NCI-H146 (cell line): ENCODE results near the gene SLC24A2.
"Not testable (repeated sequence)": the region's sequence is repeated elsewhere in the genome, so short reads cannot be mapped to it uniquely, and the experiment has no call there.

ENCODE experiments used
- DNase-seq: peaks from one replicate; lab custom pipeline; 2025; lab: John Stamatoyannopoulos, UW

Gene SLC24A2

DNA sequence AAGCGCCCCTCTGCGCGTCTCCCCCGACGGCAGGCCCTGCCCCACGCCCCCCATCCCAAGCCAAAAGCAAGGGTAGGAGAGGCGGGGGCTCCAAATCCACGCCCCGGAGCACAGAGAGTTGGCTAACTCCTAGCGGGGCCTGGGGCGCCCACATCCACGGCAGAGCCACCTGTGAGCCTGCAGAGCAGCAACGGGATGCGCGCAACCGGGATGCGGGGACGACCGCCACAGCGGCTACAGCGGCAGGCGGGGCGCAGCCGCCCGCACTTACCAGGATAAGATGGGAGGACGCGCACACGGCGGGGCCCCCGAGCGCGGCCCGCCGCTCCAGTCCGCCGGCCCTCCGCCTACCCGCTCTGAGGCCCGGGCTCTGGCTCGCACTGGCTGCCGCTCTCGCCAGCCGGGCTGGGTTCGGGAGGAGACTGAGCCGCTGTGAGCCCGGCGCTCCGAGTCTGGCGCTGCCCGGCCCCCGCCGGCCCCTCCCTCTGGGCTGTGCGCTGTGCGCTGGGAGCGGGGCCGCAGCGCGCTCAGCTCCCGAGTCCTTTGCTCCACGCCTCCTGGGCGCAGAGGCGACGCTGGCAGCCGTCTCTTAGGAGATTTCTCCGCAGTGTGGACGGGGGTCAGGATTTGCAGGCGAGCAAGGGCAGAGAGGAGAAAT, at the start of gene SLC24A2:
SLC24A2 (minus strand) TSS at position 424 of the 658 bp plus-strand sequence.
- peak; percentile 59 for DNase-seq

DNA sequence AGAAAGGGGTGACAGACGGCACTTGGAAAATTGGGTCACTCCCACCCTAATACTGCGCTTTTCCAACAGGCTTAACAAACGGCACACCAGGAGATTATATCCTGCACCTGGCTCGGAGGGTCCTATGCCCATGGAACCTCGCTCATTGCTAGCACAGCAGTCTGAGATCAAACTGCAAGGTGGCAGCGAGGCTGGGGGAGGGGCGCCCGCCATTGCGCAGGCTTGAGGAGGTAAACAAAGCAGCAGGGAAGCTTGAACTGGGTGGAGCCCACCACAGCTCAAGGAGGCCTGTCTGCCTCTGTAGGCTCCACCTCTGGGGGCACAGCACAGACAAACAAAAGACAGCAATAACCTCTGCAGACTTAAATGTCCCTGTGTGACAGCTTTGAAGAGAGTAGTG, 44.5 kb upstream of the SLC24A2 start:
- not testable (repeated sequence) for DNase-seq

DNA sequence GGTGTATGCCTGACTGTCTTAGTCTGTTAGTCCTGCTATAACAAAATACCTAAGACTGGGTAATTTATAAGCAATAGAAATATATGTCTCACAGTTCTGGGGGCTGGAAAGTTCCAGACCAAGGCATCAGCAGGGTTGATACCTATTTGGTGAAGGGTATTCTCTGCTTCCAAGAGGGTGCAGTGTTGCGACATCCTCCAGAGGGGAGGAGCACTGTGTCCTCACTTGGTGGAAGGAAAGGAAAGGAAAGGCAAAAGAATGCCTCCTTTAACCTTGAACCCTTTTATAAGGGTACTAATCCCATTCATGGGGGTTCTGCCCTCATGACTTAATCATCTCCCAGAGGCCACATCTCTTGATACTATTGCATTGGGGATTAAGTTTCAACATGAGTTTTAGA, 42.0 kb upstream of the SLC24A2 start:
- no peak for DNase-seq

DNA sequence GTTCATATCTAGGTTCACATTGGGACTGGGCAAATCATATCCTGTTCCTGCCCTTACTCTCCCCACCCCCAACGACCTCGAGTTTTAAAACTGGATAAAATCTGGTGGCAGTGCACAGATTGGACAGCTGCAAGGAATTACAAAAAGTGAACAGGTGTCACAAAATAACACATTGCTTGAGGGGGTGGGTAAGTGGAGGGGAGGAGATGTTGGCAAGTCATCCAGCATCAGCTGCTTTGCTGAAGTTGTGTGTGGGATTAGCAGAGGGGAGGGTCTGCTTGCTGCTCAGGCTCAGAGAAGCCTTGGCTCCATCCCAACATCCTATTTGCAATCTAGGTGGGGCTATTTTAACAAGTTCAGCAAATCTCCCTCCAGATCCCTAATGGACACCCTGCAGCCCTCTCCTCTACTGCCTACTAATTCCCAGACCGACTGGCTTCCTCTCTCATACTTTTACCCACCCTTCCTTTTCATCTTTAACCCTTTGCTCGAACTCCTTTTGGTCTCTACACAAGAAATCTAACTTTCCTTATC, 39.8 kb upstream of the SLC24A2 start:
- no peak for DNase-seq

DNA sequence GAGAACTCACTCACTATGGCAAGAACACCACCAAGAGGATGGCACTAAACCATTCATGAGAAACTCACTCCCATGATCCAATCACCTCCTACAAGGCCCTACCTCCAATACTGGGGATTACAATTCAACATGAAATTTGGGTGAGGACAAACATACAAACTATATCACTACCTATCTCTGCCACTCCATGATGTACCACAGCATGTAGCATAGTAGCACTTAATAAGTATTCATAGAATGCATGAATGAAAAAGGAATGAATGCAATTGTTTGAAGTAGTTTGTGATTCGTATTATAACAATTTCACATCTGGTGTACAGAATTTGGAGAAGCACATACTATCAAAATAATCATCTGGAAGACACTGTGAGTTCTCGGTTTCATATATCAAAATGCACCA, 27.9 kb upstream of the SLC24A2 start:
- no peak for DNase-seq

DNA sequence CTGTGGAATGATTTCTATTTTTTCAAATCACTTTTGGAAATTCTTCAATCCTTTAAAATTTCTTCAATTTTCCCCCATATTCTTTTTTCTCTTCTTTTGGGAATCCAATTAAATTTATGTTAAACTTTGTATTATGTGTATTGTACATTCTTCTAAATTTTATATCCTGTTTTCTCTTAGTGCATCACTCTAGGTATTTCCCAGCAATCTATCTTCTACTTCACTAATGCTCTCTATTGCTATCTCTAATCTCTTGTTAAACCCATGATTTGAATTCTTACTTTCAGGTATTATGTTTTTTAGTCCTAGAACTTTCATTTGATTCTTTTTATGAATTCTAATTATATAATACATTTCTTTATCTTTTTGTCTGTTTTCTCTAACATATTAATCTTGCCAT, 23.4 kb upstream of the SLC24A2 start:
- DNase-seq = no peak

DNA sequence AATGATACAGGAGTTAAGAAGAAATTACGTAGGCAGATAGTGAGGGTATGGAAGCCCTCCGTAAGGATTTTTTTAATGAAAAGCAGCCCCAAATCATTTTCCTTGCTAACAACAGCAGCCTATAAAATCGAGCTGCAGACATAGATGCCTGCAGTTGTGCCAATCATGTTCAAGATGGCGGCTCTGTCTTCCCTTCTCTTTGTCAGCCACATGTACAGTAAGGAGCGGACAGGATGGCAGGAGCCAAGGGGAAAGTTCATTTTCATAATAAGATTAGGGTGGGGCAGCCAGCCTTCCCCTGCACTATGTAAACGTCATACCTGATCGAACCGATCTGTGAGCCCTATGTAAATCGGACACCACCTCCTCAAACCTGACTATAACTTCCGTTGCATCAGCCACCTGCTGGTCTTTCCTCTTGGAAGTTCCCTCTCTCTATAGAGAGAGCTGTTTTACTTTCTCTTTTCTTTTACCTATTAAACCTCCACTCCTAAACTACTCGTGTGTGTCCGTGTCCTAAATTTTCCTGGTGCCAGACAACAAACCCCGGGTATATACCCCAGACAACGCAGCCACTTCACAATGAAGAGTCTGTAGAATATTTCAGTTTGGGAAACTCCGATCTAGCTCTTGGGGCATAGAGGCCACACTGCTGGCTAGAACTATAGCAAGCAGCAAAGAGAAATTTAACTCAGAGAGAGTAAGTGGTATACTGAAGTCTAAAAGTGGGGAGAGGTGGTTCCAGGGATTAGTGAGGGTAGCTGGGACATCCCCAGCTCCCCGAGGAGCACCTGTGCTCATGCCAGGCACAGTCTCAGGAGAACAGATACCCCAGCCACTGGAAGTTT, 20.8 kb upstream of the SLC24A2 start:
- peak; percentile 88 for DNase-seq

DNA sequence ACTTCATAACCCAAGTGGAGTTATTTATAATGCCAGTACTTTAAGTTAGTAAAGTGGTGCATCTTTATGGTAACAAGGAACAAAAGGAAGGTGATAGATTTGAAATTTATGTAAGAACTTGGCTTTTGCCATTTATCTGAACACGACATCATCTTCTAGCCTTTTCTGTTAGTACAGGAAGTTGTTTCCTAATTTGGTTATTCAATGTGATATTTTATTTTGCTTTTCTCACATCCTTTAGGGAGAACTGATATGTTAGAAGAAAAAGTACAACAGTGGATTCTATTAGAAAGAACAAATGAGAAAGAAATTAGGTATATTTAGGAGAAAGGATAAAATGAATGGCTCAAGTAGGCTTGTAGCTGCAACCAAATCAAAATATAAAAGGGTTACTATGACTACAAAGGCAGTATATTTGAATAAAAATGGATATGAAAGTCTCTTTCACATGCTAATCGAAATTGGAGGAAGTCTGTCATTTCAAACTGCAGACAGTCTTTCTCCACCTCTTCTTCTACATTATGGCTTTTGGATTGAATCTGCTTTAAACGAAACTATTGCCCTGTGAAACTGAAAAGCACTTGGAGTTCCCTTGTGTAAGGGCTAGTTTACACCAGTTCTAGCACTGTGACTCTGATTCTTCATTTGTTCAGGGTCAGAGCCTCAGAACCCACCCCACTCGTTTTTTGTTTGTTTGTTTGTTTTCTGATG, 18.5 kb upstream of the SLC24A2 start:
- no peak for DNase-seq

DNA sequence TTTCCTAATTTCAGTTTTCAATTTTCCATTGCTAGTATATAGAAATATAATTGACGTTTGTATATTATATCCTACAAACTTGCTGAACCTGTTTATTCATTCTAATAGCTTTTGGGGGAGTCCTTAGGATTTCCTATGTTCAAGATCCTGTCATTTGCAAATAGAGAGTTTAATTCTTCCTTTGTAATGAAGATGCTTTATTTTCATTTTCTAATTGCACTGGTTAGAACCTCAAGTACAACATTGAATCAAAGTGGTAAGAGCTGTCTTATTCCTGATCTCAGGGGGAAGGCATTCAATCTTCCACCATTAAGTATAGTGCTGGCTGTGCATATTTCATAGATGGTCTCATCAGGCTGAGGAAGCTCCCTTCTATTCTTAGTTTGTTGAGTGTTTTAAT, 15.6 kb upstream of the SLC24A2 start:
- no peak for DNase-seq

DNA sequence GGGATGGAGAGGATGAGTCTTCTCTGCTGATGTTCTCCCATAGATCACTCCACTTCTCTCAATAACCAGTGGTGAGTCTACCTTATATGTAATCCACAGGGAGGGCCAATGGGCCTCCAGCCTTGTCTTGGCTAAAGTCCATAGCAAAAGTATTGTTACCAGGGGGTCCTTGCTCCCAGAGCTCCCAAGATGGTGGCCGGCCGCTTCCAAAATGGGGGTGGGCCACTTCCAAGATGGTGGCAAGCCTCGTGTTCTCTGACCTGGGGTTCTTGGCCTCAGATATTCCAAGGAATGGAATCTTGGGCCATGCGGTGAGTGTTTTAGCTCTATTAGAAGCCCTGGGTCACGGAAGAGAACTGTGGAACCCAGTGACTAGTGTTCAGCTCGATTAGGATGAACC, 12.0 kb upstream of the SLC24A2 start:
- DNase-seq = no peak

DNA sequence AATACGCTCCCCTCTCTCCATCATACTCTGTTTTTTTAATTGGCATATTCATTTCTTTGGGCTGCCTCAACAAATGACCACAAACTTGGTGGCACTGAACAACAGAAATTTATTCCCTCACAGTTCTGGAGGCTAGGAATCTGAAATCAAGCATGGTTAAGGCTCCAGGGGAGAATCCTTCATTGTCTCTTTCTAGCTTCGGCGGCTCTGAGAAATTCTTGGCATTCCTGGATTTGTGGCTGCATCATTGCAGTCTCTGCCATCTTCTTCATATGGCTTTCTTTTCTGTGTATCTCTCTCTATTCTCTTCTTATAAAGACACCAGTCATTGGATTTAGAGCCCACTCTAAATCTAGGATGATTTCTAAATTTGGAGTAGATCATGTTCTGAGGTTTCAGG, 10.9 kb upstream of the SLC24A2 start:
- no peak for DNase-seq

DNA sequence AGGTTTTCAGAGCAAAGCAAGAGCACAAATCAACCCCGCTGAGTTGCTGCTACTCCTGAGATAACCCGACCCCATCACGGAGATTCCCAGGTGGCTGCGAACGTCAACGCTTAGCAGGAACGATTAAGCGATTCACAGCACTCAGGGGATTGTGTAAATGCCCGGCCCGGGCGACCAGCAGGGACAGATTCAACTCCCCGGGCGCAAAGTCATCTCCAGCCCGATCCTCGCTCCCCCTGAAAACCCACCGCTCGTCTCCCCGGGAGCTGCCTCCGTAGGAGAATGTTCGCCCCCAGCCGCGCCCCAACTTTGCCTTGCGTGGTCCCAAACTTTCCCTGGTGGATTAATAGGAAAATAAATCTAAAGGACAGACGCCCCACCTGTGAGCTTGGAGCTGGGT, 685 bp downstream of the SLC24A2 start:
- peak; percentile 84 for DNase-seq

DNA sequence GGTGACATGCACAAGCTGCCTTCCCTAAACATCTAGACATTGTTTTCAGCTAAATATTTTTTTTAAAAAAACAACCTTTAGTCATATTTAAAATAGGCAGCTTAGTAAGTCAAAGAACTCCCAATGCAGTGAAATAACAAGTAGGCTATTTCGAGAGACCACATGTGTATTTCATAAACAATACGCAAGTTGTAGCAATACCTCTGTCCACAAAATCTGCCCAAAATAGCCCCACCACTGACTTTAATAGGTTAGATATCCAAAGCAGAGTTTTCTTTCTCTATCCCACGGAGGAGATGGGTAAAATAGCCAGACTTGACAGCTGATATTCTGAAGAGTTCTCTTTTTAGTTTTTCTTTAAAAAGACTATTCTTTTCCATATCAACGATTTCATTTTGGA, 1.2 kb downstream of the SLC24A2 start:
- no peak for DNase-seq

DNA sequence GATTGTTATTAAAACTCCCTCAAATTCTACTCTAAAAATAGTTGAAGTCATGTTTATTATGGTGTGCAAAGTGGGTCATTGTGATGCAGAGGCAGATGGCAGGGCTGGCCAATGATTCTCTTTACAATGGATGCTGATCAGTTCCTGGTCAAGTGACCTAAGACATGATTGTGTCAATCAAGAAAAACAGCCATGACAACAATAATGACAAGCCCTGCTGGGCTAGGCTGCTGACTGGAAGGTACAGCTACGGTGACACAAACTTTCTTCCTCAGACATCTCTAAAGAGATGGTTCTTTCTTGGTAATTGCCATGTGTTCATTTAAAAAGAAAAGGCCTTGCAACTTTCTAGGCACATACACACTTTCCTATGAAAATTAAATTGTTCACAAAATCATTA, 3.6 kb downstream of the SLC24A2 start:
- DNase-seq = no peak

DNA sequence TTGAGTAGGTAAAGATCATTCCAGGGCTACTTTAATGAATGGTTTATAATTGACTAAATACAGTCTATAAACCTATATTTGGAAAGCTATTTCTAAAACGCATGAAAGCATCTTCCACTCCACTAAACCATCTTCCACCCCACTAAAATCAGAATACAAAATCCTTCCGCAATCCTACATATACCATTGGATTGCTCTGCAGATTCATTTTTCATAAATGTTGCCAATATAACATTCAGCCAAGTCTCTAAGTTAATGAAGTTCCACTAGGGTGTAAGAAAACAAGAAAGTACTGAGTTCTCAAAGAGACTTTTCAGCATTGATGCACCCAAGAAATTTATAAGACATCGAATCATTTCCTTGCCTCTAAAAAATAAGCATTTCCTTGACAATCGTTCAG, 4.7 kb downstream of the SLC24A2 start:
- no peak for DNase-seq

DNA sequence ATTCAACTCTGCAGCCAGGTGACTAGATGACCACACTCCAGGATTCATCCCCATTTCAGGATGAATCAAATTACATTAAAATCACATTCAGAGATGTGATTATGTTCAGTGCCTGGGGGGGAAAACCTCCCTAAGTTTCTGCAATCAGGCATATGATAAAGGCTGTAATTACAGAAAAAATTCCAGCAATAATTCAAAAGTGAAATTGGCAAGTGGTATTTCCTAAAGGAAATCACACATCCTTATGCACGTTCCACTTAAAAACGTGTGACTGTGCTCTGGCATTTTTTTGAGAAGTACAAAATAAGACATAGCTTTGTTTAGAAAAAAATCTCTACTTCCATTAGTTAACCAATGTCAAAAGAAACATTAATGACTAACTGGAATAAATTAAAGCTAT, 5.3 kb downstream of the SLC24A2 start:
- DNase-seq = no peak

DNA sequence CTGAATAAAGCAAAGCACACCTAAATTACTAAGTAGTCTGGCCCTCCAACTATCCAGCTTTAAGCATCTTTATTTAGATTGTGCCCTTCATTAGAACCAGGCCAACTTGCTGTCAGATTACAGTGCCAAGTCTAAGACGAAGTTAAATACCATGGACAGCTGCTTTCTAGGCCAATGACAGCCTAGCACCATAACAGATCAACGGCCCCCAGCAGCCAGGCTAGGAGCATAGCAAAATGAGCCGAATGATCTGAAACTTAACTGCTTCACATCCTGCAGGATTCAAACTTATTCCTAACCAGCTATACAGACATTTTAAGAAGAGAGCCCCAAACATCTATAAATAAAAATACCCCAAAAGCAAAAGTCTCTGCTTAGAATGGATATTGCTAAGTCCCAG, 6.8 kb downstream of the SLC24A2 start:
- DNase-seq = no peak

DNA sequence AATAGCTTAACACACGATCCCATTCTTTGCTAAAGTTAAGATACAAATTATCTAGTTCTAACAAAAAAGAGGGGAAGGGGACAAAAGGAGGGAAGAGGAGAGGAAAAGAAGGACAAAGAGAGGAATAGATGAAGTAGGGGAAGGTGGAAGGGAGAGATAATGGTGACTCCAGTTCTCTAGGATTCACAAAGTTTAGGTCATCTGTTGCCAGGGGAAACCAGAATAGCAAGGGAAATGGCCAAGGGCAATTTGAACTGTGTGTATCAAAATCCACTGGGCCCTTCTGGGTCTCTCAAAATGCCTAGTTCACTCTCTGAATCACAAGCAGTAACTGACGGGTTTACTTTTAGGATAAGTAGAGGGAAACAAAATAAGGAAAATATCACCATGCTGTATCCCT, 7.6 kb downstream of the SLC24A2 start:
- DNase-seq = no peak

DNA sequence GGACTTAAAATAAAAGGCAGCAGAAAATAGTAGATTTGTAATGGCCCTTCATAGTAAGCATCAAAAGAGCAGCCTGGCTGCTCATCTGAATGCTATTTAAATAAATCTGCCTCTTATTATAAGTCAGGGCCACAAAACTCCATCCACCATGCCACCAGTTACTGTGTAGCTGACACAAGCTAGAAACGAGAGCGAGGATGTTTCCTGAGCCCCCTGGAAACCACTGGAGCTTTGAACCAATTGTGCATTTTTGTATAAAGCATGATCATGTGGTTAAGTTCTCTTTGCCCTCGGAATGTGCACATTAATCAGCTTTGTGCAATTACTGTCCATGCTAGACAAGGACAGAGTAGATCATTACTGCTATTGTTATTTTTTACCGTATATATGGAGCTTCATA, 17.4 kb downstream of the SLC24A2 start:
- no peak for DNase-seq

DNA sequence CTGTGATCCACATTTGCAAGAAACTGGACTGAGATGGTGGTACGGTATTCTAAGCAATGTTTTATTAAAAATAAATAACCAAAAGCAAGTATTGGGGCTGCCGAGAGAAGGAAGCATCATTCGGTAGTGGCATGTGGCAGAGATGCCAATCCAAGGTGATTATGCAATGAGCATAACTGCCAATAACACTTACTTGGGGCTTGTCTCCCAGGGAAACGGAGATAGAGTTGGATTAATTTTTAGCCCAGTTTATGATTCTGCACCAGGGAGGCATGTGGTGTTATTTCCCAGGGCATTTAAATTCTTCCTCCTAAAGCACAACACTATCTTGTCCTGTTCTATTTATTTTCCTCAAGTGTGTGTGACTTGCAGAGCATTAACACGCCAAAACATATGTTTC, 17.9 kb downstream of the SLC24A2 start:
- no peak for DNase-seq

DNA sequence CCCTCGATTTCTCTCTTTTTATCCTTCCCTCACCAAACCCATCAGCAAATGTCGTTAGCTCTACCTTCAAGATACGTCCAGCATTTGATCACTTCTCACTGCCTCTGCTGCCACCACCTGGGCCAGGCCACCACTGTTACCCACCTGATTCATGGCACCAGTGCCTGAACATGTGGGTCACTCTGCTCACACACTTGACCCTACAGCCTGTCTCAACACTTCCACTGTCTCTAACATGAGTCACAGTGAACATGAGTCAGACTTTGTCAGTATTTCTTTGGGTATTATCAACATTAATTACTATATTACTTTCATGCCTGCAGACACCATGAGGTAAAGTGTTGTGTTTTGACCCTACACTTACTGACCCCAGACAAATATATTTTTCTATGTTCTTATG, 19.6 kb downstream of the SLC24A2 start:
- no peak for DNase-seq

DNA sequence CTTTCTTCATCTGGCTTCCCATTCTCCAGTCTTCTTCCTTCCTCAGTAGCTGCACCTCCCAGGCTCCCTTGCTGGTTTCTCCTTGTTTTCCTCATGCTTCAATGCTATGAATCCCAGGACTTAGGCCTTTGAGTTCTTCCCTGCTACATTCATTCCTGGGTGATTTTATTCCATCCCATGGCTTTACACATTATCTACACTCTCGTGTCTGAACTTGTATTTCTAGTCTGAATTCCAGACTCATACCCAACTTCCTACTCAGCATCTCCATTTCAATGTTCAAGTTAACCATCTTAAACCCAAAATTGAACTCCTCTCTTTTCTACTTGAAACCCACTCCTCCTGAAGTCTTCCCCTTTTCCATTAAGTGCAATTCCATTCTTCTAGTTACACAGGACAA, 20.0 kb downstream of the SLC24A2 start:
- no peak for DNase-seq

DNA sequence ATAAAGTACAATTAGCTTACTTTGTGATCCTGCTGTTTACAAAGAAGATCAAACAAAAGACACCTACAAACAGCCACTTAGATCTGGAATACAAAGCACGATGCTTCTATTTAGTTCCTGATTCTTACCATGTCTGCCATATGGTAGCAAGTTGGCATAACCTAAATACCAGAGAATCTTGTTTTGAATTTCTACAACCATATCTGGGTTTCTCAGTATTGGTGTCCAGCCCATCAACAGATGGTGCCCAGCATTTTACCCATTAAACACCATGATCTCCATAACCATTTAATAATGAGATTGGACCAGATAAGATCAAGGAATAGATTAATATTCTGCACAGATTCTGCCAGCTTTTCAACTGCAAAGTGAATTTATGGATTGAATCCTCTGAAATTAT, 29.8 kb downstream of the SLC24A2 start:
- no peak for DNase-seq
